GM21423 (cell line): ENCODE results near the gene TAS2R19.

Source experiments
- ATAC-seq: cut with Tn5 transposase; IDR thresholded peaks from one replicate; pipeline ENCODE4 v1.9.1; 2021; ENCODE audit warnings: mild to moderate bottlenecking, moderate library complexity; ENCODE audit not compliant: unreplicated experiment

The TAS2R19 gene

GRCh38 chr12:10994307-10994706 is 28.1 kb downstream of the TAS2R19 start:
- ATAC-seq: no peak

DNA sequence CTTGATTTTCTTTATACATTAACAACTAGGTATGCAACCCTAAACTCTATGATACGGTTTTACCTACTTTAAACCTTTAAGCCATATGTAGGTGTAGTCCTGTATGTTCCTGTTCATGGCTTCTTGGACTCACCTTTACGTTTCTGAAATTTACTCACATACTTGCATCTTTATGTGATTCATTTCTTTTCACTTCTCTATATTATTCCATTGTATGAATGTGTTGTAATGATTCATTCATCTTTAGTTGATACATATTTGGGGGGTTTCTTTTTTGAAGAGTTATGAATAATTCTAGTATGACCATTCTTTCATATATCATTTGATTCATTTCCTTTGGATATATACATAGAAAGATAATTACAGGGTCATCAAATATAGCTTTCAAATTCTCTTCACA is 33.3 kb downstream of the TAS2R19 start:
- no peak for ATAC-seq

- ATAC-seq: no peak
Observed at GRCh38 chr12:10986812-10987211, 35.6 kb downstream of the TAS2R19 start, which contains the start of gene TAS2R50. Gene TAS2R50 (minus strand): TSS chr12:10986912. CDS start chr12:10986860, 52 bp downstream.

DNA sequence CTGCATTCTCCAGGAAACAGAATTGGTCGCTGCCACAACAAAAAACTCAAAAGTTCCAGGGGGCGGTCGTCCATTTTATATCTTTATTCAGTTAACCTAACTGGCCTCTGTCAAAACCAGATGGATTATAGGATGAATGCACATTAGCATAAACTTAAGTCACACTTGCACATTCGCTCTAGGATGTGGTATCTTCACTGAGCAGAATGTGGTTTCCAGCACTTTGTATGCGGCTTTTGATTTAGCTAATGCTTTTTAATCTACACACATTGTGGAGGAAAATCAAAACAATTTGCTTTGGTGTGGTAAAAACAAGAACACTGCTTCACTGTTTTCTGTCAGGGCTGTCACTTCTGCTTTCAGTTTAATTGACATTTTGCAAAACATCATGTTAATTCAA is 40.2 kb downstream of the TAS2R19 start:
- no peak for ATAC-seq

- no peak for ATAC-seq
Observed at GRCh38 chr12:10974965-10975364, 47.5 kb downstream of the TAS2R19 start.
